Fibroblast of upper back skin (primary cell): ENCODE data around the gene PRRG2.

ENCODE experiments used
- DNase-seq: peaks from one replicate; pipeline ENCODE4 v3.0.0-alpha.2; 2013

The PRRG2 gene

DNA sequence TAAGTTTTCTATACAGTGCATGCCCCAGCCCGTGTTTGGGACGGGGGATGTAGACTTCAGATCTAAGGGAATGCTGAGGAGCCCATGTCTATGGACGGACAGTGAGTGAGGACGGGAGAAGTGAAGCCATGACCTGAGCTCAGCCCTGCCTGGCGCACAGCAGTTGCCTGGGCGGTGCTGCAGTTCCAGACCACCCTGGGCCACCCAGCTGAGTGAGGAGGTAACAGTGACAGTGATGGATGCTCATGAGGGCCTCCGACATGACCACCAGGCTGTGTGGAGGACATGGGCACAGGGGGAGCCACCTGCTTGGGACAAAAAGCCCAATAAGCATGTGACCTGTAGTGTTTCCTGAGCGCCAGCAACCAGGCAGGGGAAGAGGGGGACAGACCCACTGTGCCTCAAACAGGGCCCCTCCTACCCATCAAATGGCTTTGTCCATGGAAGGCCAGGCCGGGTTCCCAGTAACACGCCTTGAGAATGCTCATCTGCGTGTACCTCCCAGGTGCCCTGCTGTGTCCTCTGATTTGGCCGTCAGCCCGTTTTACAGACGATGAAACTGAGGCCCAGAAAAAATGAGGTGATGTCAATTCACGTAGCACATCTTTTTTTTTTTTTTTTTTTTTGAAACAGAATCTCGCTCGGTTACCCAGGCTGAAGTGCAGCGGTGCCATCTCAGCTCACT is 23.3 kb upstream of the PRRG2 start:
- no peak for DNase-seq

DNA sequence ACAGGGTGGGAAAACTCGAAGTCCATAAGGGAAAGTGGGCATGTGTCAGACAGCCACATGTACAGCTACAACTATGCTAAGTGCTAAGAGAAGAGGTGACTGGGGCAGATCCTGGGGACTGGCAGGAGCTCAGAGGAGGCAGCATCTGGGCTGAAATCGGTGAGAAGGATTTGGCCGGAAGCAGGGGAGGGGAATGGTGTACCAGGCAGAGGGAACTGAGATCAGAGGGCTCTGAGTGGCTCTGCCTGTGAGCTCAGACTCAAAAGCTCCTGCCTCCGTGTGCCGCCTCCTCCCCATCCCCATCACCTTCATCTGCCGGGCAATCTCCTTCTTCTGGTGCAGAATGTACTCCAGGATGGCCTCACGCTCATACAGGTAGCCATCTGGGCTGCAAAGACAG is 22.5 kb upstream of the PRRG2 start:
- no peak for DNase-seq

DNA sequence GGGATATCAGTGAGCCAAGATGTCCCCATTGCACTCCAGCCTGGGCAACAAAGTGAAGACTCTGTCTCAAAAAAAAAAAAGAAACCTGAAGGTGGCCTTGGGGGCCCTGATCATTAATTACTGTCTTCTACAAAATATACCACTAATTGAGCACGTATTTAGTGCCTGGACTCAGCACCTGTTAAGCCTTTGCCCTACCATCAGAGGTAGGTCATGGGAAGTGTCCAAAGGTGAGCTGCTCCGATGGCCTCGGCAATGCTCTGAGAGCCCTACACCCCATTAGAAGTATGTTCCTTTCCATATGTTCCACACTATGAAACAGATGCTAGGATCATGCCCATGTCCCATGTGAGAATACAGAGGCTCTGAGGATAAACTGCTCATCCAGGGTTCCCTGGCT is 21.7 kb upstream of the PRRG2 start:
- no peak for DNase-seq

DNA sequence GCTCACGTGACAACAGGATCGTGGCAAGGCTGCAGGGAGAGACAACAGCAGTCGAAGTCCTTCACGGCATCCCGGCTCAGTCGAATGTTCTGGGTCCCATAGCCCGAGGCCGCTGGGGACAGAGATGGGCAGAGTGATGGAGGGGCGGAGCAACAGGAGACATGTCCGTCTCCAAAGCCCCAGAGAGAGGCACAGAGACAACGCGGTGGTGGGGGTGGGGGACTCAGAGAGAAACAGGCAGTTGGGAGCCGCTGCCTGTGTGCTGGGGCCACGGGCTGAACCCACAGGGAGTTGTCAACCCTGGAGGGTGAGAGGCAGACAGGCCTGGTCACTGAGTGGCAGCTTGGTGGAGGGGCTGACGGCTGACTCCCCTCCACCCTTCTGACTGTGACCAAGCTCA is 21.2 kb upstream of the PRRG2 start:
- no peak for DNase-seq

DNA sequence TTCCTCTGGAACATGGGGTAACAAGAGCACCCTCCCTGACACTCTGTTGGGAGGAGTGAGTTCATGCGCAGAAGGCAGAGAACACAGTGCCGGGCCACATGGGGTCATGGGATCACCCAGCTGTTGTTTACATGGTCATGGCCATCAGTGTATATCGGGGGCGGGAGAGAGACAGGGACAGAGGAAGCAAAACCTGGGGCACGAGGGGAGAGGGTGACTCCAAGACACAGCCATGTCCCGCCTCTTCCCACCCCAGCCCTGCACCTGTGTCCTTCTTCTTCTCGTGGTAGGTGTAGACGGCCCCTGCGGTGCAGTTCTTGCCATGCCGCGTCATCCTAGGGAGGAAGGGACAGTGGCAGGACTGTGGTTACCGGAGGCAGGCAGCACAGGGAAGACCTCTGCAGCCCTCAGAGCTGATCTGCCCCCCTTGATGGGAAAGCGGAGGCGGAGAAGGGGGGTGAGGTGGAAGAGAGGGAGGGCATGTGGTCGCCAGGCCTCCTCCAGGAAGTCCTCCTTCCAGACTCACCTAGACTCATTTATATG is 20.7 kb upstream of the PRRG2 start:
- no peak for DNase-seq

DNA sequence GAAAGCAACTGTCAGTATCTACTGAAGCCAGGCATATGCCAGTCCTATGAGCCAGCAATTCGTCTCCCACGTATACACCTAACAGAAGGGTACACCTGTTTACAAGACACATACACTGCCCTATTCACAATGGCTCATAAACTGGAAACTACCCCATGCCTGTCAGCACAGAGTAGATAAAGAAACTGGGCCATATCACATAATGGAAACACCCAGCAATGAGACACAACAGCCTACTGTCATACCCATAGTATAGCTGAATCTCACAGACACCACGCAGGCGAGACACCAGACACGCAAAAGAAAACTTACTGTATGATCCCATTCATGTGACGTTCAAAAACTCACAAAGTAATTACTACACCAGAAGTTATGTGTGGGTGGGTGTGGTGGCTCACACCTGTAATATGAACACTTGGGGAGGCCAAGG is 16.5 kb upstream of the PRRG2 start:
- no peak for DNase-seq

DNA sequence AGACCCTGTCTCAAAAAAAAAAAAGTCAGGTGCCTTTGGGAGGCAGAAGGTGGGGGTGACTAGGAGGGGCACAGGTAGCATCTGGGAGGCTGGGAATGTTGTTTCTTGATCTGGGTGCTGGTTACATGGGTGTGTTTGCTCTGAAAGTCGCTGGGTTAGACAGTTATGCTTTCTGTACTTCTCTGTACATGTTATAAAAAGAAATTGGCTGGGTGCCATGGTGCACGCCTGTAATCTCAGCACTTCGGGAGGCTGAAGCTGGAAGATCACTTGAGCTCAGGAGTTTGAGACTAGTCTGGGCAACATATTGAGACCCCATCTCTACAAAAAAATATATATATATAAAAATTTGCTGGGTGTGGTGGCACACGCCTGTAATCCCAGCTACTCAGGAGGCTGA is 15.9 kb upstream of the PRRG2 start:
- no peak for DNase-seq

DNA sequence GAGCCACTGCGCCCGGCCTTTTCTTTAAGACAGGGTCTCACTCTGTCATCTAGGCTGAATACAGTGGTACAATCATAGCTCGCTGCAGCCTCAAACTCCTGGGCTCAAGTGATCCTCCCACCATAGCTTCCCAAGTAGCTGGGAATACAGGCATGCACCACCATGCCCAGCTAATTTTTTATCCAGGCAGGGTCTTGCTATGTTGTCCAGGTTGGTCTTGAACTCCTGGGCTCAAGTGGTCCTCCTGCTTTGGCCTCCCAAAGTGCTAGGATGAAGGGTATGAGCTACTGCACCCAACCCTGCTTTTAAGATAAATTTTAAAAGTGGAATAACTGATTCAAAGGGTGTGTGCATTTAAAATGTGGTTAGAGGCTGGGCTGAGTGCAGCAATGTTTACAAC is 14.8 kb upstream of the PRRG2 start:
- no peak for DNase-seq

DNA sequence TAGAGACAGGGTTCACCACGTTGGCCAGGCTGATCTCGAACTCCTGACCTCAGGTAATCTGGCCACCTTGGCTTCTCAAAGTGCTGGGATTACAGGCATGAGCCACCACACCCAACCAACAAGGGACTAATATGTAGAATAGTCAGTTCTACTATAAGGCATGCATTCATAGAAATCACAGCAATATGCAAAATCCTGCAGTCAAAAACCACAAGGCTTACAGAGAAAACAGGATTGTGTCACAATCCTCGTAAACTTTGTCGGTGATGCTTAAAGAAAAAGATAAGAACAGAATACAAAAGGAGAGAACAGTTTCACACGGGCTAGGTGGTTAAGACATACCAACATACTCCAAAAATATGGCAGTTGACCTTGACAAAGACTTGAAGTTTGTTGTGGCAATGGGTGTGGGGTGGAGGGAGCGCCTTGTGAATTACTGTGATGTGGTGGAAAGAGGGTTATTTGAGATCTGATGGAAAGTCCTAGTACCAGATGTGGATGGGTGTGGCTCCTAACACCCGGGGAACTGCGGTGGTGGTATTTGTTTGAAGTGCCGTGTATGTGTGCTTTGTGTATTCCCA is 13.2 kb upstream of the PRRG2 start:
- no peak for DNase-seq

DNA sequence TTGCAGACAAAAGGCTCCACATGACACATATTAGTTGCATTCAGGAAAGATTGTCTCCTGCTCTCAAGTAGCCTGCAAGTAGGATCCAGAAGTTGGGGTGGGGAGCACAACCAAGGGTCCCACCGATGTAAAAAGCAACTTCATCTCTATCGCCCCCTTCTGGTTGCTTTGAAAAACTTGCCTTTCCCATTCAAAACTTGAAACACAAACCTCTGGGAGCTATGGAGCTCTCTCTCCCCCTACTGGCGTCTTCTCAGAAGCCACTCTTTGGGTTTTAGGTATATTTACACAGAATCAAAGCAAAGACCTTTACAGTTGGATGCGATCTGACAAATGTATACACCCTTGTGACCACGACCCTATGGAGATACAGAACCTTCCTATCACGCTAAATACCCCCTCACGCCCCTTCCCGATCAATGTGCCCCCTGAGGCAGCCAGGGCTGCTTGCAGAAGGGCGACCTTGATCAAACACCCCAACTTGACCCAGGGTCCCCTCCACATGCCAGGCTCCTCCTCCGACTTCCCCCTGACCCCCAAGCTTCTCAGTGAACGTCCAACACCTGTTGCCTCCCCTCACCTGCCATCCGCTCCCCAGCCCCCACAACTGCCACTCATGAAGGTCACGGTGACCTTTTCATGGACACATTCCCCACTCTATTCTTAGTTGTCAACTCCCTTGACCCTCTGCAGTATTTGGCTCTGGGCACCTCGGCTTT is 10.8 kb upstream of the PRRG2 start:
- DNase-seq = peak; percentile 83

DNA sequence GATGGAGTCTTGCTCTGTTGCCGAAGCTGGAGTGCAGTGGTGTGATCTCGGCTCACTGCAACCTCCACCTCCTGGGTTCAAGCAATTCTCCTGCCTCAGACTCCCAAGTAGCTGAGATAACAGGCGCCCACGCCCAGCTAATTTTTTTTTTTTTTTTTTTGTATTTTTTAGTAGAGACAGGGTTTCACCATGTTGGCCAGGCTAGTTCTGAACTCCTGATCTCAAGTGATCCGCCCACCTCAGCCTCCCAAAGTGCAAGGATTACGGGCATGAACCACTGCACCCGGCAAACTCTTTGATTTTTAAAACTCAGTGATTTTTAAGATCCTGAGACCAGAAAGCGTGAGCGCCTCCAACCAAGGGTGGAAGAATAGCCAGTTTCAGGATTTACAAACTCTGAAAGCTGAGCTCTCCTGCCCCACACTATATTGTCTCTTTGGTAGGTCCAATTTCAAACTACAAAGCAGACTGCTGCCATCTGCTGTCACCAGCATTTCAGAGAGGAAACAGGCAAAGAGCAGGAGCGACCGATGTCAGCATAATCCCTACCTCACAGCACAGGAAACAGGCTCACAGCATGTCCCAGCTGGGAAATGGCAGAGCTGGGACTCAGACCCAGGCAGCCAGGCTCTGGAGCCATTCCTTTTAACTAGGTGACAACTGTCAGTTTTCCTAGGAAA is 10.0 kb upstream of the PRRG2 start:
- no peak for DNase-seq

DNA sequence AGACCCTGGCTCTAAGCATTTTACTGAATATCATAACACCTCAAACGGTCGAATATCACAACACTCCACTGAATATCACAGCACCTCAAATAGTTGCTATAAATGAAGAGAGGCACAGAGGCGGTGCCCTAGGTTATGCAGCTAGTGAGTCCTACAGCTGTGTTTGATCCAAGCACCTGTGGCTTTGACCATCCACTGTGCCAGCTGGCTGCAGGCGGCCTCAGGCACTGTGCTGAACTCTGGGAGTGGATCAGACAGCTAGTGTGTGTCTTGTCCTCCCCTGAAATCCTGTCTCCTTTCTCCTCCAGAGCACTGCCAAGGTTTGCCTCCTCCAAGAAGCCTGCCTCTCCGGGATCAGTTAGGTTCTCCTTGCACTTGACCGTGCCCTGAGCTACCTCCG is 8.1 kb upstream of the PRRG2 start:
- DNase-seq = no peak

DNA sequence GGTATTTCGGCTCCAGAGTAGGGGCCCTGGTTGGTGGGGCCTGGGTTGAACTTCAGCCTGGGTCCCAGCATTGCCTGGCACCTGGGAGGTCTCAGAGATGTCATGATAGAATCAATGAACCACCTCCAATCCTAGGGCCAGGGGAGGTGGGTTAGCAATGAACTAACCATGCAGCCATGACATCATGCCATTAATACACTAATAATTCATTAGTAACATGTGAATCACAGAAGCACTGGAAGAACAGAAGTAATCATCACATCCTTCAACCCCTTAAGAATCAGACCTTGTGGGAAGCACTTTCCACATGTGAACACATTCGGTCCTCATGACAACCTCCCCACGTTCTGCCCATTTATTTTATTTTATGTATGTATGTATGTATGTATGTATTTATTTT is 7.7 kb upstream of the PRRG2 start:
- DNase-seq = no peak

DNA sequence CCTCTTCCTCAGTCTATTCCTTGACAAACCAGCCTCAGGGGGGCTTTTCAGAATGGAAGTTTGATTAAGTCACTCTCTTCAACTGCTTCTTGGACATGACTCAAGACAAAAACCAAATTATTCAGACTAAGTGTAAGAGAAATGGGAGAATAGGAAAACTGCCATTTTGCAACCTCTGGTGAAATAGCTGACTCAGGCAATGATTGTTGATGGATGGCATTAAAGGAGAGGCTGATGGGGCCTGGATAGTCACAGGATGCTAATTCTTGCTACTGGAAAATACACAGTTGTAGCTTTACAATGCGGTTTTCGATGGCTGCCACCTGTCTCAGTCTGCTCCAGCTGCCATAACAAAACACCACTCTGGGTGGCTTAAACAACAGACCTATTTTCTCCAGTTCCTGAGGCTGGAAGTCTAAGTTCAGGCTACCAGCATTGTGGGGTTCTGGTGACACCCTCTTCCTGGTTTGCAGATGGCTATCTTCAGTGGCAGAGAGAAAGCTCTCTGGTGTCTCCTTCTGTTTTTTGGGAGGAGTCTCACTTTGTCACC is 6.8 kb upstream of the PRRG2 start:
- DNase-seq = no peak

DNA sequence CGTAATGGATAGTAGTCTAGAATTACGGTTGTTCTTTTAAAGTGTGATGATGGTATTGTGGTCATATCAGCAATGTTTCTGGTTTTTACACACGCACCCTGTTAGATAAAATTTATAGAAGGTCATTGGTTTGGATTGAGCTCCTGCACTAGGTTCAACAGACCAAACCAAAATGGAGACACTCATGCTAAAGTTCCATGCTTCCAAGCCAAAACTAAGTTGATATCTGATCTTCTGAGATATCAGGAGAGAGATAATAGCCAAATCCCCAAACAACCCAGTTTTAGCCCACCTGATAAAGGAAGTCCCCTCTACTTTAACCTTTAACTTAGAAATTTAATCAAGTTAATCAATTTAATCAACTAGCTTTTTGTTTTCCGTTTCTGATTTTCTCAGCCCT is 1.9 kb upstream of the PRRG2 start:
- DNase-seq = no peak

DNA sequence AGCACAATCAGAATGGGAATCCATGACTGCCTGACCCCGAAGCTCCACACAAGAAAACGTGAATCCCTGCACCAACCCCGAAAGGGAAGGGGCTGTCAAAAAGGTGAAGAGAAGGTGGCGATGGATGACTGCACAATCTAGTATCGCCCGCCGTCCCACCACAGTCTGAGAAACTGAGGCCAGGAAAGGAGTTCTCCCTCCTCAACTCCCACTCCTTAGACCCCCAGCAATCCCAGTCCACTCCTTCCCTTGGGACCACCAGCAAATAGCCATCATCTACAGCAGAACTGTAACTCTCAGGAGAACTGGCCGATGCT is 1.2 kb upstream of the PRRG2 start:
- no peak for DNase-seq

DNA sequence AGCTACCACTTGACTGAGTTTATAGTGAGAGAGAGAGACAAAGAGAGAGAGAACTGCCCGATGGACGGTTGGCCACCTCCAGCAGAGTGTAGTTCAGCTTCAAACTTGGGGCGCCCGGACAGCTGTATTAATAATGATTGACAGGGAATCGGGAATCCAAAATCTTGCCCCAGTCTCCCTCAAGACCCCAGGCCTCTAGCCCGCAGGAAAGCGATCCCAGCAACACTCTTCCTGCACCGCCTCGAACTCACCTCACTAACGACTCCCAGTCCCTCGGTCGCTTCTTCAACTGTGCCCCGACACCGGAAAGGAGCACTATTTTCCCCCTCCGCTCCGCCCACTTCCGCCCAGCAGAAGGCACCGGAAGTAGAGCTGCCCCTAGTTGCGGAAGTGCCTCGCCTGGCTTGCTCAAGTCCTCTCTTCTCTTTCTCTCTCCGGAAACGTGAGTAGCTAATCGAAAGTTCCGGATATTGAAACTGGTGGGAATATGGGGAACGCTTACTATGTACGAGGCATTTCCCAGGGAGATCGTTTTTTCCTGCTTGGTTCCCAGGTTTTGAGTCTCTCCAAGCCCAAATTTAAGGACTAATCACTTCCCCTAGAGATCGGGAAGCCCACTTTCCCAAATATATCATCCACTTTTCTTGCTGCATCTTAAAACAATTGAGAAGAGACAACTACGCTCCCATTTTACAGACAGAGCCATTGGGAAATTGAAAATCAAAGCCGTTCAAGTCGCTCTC is 681 bp upstream of the PRRG2 start, which contains the start of gene NOSIP:
TSS of gene NOSIP (minus strand) at position 293 of the 743 bp plus-strand sequence. CDS start 19,865 bp downstream, outside the sequence.
- DNase-seq = peak; percentile 96

DNA sequence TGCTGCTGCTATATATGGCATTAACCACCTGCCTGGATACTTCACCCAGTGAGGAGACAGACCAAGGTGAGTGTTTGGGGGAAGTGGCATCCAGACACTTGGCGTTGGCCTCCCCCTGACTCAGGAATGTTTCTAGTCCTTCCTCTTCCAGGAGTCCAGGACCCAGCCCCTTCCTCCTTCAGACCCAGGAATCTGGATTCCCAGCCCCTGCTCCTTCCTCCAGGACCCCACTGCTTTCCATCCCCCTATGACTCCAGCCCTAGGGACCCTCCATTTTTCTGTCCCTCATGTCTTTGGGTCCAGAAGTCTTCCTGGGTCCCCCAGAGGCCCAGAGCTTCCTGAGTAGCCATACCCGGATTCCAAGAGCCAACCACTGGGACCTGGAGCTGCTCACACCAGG is 2.1 kb downstream of the PRRG2 start:
- no peak for DNase-seq

DNA sequence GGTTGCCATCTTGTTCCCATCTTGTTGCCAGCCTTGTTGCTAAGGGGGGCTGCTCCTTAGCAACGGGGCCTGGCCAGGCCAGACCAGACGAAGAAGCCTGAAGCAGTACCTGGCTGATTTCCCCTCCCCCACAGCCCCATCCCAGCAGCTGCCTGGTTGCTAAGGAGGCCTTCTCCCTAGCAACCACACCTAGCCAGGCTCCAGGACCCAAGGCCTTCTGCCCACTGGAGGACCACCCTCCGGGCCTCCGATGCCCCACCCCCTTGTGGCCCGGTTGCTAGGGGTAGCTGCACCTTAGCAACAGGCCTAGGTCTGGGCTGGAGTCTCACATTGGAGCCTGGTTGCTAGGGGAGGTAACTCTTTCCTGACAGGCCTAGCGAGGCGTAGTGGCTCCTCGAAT is 3.9 kb downstream of the PRRG2 start:
- no peak for DNase-seq

DNA sequence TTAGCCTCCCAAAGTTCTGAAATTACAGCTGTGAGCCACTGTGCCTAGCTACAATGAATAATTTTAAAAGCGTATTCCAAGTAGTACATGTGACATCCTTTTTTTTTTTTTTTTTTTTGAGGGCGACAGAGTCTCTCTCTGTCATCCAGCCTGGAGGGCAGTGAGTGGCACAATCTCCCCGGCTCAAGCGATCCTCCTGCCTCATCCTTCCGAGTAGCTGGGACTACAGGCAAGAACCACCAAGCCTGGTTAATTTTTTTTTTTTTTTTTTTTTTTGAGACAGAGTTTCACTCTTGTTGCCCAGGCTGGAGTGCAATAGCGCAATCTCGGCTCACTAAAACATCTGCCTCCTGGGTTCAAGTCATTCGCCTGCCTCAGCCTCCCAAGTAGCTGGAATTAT is 6.1 kb downstream of the PRRG2 start:
- no peak for DNase-seq

DNA sequence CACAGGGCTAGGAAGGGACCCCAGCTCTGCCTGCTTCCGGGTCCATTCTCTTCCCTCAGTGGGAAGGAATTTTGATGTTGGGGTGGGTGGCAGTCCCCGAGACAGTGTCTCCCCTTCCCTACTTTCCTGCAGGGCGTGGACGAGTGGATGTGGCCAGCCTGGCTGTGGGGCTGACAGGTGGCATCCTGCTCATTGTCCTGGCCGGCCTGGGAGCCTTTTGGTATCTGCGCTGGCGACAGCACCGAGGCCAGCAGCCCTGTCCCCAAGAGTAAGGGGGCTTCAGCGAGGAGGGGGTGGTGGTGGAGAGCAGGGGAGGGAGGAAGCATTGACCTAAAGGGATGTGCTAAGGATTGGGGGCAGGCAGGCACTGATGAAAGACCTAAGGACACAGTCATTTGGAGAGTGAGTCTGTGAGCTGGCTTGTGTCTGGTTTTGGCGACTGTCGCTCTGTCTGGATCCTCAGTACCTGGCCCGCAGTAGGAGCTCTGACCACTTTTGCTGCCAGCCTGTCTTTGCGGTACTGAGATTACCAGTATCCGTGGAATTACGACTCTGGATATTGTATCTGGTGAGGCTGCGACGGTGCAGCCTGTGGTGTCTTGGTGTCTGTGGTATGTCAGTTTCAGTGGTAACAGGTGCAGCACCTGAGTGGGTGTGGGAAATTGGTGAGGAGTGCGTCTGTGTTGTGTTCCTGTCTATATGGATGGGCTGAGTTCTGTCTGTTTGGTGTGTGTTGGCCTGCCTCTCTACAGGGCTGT is 7.4 kb downstream of the PRRG2 start:
- DNase-seq = no peak

DNA sequence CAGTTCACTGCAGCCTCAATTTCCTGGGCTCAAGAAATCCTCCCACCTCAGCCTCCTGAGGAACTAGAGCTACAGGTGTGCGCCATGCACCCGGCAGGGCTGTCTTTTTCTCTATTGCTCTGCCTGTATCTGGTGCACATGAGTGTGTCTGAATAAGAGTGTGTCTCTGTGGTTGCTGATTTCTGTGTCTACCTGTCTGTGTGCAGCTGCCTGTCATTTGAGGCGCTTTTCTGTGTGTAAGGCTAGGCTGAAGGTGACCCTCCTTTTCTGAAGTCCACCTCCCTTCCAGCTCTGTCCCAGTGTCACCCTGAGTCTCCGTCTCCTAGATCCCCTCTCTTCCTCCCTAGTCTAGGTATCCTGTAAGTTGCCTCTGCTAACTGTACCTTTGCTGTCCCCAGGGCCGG is 8.4 kb downstream of the PRRG2 start:
- DNase-seq = no peak
